ENCODE measurements around the gene HSBP1. TPM values are rescaled to one million over a fixed set of nuclear protein-coding genes. Genes with fewer than 3 reads are reported as not detected.

Gene HSBP1
- total and polyA plus RNA-seq, 2 of the 13 experiments (the other 11 are each of a cell fraction or from before 2014, with no cell fraction given) = 249 to 292 TPM

DNA sequence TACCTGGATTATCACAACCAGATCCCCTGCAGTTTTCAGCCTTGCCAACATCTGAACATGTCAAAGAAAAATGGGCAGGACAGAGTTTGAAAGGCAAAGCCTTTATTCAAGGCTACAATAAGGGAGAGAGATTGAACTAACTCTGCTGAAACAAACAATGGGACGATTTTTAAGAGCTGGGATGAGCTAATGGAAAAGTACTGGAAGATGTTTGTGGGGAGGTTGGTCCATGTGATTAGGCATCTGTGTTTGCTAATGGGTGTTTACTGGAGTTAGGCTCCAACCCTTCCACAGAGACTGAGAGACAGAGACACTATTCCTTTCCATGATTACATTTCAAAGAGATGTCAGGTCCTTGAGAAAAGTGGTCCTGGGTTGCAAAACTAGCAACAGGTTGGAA, 35.0 kb upstream of the HSBP1 start:
- DNase-seq (ENCODE audit: low spot score) = no peak
- Histone ChIP-seq H3K36me3 (replicated peaks in 1 of 2; ENCODE audit: control insufficient read depth in 1 of 2, insufficient read depth in 2 of 2, low read length in 2 of 2) (no peaks in the 10 kb centered on the region), H3K4me2 (ENCODE audit: low read depth, low read length) (no peak overlapping the region), H3K27ac (ENCODE audit: extremely low read length, insufficient read depth, low read length) (no peak overlapping the region), H2AFZ (ENCODE audit: low read length) (no peak overlapping the region), H4K20me1 (ENCODE audit: insufficient read depth, low read length) (no peaks in the 10 kb centered on the region), H3K4me1 (ENCODE audit: insufficient read depth, low read length) (no peaks in the 10 kb centered on the region), H3K27me3 (ENCODE audit: control insufficient read depth in 1 of 2, insufficient read depth in 2 of 2, low read length in 2 of 2) (peaks cover 0 to 22% of the 10 kb centered on the region in 2 experiments; a peak in 4 of 5 replicates), H3K9me3 (ENCODE audit: low read length) (no peaks in the 10 kb centered on the region), H3K4me3 (replicated peaks in 1 of 3; ENCODE audit: insufficient read depth in 1 of 3, low read depth in 2 of 3, low read length in 3 of 3) (no peak overlapping the region), H3K79me2 (ENCODE audit: insufficient read depth, low read length) (no peaks in the 10 kb centered on the region), H3K9ac (ENCODE audit: insufficient read depth, low read depth, low read length) (no peak overlapping the region)
- no peak for FAIRE-seq
- in situ Hi-C loops (cut with HindIII; ENCODE audit: extremely low pct_ligation_motif_present, low pct_unique_long_range_greater_than_20kb) = no loop called here
- TF ChIP-seq SOX13 (IDR thresholded peaks at IDR 0.05) = no peak
- peak in 1 of 2 experiments; percentile 24; a peak in 1 of 4 replicates for TF ChIP-seq SOX13 (CRISPR knock-in tag; conservative IDR thresholded peaks at IDR 0.05 in 1 of 2, IDR thresholded peaks at IDR 0.05 in 1 of 2)
- TF ChIP-seq KAT8 (CRISPR knock-in tag; IDR thresholded peaks at IDR 0.05) = no peak
- ChIA-PET POLR2A (no interaction called here), CTCF (ENCODE audit: low intra/inter-chr PET ratio, low total read pairs) (no interaction called here)
- no TSS peak for BruUV-seq (replicated peaks)
- intact Hi-C loops (cut with micrococcal nuclease; ENCODE audit: unreplicated experiment) = no loop called here
- 0% methylated on average over 1 of the region's 1 CpG for WGBS (ENCODE audit: low lambda C conversion rate)
- no peak for ATAC-seq

DNA sequence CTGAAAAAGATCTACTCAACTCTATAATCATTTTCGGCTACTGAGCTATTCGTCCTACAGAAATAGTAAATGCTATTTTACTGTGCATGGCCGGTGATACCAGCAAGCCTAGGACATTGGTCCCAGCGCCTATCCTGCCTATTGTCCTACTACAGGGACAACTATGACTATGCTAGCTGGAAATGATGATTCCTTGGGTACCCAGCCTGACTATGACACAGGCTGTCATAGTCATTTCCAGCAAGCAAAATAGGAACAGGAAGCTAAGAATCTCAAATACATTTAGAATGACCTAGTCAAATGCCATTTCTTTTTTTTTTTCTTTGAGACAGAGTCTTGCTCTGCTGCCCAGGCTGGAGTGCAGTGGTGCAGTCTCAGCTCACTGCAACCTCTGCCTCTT, 33.7 kb upstream of the HSBP1 start:
- ChIA-PET CTCF (ENCODE audit: low intra/inter-chr PET ratio, low total read pairs) (no interaction called here), POLR2A (no interaction called here)
- no peak overlapping the region for H3K4me3 ChIP-seq (replicated peaks in 1 of 3; ENCODE audit: insufficient read depth in 1 of 3, low read depth in 2 of 3, low read length in 3 of 3)
- peaks cover 0 to 26% of the 10 kb centered on the region in 2 experiments for H3K27me3 ChIP-seq (ENCODE audit: control insufficient read depth in 1 of 2, insufficient read depth in 2 of 2, low read length in 2 of 2)
- no TSS peak for BruUV-seq (replicated peaks)
- H3K79me2 ChIP-seq (ENCODE audit: insufficient read depth, low read length) = no peaks in the 10 kb centered on the region
- in situ Hi-C loops (cut with HindIII; ENCODE audit: extremely low pct_ligation_motif_present, low pct_unique_long_range_greater_than_20kb) = no loop called here
- no peaks in the 10 kb centered on the region for H3K4me1 ChIP-seq (ENCODE audit: insufficient read depth, low read length)
- intact Hi-C loops (cut with micrococcal nuclease; ENCODE audit: unreplicated experiment) = no loop called here
- no peaks in the 10 kb centered on the region for H3K36me3 ChIP-seq (replicated peaks in 1 of 2; ENCODE audit: control insufficient read depth in 1 of 2, insufficient read depth in 2 of 2, low read length in 2 of 2)
- H3K9ac ChIP-seq (ENCODE audit: insufficient read depth, low read depth, low read length) = no peak overlapping the region
- FAIRE-seq (no peak), ATAC-seq (no peak), DNase-seq (ENCODE audit: low spot score) (no peak)
- no peak overlapping the region for H3K4me2 ChIP-seq (ENCODE audit: low read depth, low read length)
- WGBS (ENCODE audit: low lambda C conversion rate) = under 1% methylated on average over 4 of the region's 4 CpGs
- no peaks in the 10 kb centered on the region for H3K9me3 ChIP-seq (ENCODE audit: low read length)
- no peak overlapping the region for H3K27ac ChIP-seq (ENCODE audit: extremely low read length, insufficient read depth, low read length)
- no peak overlapping the region for H2AFZ ChIP-seq (ENCODE audit: low read length)
- no peaks in the 10 kb centered on the region for H4K20me1 ChIP-seq (ENCODE audit: insufficient read depth, low read length)
- TF ChIP-seq PITX1 (CRISPR knock-in tag; IDR thresholded peaks at IDR 0.05) = no peak
- TF ChIP-seq, protein P1, sequence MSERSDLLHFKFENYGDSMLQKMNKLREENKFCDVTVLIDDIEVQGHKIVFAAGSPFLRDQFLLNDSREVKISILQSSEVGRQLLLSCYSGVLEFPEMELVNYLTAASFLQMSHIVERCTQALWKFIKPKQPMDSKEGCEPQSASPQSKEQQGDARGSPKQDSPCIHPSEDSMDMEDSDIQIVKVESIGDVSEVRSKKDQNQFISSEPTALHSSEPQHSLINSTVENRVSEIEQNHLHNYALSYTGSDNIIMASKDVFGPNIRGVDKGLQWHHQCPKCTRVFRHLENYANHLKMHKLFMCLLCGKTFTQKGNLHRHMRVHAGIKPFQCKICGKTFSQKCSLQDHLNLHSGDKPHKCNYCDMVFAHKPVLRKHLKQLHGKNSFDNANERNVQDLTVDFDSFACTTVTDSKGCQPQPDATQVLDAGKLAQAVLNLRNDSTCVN (CRISPR knock-in tag; IDR thresholded peaks at IDR 0.05; ENCODE audit: borderline replicate concordance) = no peak
- TF ChIP-seq ZFP36L1 (CRISPR knock-in tag; IDR thresholded peaks at IDR 0.05) = no peak
- TF ChIP-seq, protein P2, sequence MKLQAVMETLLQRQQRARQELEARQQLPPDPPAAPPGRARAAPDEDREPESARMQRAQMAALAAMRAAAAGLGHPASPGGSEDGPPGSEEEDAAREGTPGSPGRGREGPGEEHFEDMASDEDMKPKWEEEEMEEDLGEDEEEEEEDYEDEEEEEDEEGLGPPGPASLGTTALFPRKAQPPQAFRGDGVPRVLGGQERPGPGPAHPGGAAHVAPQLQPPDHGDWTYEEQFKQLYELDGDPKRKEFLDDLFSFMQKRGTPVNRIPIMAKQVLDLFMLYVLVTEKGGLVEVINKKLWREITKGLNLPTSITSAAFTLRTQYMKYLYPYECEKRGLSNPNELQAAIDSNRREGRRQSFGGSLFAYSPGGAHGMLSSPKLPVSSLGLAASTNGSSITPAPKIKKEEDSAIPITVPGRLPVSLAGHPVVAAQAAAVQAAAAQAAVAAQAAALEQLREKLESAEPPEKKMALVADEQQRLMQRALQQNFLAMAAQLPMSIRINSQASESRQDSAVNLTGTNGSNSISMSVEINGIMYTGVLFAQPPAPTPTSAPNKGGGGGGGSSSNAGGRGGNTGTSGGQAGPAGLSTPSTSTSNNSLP (IDR thresholded peaks at IDR 0.05; ENCODE audit: low read depth, low read length) = no peak
- TF ChIP-seq, protein P3, sequence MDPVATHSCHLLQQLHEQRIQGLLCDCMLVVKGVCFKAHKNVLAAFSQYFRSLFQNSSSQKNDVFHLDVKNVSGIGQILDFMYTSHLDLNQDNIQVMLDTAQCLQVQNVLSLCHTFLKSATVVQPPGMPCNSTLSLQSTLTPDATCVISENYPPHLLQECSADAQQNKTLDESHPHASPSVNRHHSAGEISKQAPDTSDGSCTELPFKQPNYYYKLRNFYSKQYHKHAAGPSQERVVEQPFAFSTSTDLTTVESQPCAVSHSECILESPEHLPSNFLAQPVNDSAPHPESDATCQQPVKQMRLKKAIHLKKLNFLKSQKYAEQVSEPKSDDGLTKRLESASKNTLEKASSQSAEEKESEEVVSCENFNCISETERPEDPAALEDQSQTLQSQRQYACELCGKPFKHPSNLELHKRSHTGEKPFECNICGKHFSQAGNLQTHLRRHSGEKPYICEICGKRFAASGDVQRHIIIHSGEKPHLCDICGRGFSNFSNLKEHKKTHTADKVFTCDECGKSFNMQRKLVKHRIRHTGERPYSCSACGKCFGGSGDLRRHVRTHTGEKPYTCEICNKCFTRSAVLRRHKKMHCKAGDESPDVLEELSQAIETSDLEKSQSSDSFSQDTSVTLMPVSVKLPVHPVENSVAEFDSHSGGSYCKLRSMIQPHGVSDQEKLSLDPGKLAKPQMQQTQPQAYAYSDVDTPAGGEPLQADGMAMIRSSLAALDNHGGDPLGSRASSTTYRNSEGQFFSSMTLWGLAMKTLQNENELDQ (CRISPR knock-in tag; IDR thresholded peaks at IDR 0.05; ENCODE audit: borderline replicate concordance) = no peak
- TF ChIP-seq, protein P4, sequence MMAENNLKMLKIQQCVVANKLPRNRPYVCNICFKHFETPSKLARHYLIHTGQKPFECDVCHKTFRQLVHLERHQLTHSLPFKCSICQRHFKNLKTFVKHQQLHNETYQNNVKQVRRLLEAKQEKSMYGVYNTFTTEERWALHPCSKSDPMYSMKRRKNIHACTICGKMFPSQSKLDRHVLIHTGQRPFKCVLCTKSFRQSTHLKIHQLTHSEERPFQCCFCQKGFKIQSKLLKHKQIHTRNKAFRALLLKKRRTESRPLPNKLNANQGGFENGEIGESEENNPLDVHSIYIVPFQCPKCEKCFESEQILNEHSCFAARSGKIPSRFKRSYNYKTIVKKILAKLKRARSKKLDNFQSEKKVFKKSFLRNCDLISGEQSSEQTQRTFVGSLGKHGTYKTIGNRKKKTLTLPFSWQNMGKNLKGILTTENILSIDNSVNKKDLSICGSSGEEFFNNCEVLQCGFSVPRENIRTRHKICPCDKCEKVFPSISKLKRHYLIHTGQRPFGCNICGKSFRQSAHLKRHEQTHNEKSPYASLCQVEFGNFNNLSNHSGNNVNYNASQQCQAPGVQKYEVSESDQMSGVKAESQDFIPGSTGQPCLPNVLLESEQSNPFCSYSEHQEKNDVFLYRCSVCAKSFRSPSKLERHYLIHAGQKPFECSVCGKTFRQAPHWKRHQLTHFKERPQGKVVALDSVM (CRISPR knock-in tag; IDR thresholded peaks at IDR 0.05) = no peak
- TF ChIP-seq SUZ12 (IDR thresholded peaks at IDR 0.05; ENCODE audit: low read depth, low read length) = no peak
- no peak for TF ChIP-seq TP53 (CRISPR knock-in tag; conservative IDR thresholded peaks at IDR 0.05)
- TF ChIP-seq ZC3H4 (CRISPR knock-in tag; IDR thresholded peaks at IDR 0.05; ENCODE audit: borderline replicate concordance) = no peak
